ENCODE results near the gene GRN.

- TF ChIP-seq, protein P1, sequence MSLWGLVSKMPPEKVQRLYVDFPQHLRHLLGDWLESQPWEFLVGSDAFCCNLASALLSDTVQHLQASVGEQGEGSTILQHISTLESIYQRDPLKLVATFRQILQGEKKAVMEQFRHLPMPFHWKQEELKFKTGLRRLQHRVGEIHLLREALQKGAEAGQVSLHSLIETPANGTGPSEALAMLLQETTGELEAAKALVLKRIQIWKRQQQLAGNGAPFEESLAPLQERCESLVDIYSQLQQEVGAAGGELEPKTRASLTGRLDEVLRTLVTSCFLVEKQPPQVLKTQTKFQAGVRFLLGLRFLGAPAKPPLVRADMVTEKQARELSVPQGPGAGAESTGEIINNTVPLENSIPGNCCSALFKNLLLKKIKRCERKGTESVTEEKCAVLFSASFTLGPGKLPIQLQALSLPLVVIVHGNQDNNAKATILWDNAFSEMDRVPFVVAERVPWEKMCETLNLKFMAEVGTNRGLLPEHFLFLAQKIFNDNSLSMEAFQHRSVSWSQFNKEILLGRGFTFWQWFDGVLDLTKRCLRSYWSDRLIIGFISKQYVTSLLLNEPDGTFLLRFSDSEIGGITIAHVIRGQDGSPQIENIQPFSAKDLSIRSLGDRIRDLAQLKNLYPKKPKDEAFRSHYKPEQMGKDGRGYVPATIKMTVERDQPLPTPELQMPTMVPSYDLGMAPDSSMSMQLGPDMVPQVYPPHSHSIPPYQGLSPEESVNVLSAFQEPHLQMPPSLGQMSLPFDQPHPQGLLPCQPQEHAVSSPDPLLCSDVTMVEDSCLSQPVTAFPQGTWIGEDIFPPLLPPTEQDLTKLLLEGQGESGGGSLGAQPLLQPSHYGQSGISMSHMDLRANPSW (CRISPR knock-in tag; IDR thresholded peaks at IDR 0.05; ENCODE audit: borderline replicate concordance): no peak
- TF ChIP-seq HMGXB4 (CRISPR knock-in tag; IDR thresholded peaks at IDR 0.05; ENCODE audit: borderline replicate concordance in 1 of 2, low read depth in 1 of 2): no peak
Measured at GRCh38 chr17:44397479-44398440, 52.7 kb downstream of the GRN start.
